Activated CD4-positive, alpha-beta T cell treated with anti-CD3 and anti-CD28 coated beads, Interleukin-2, amount 10 ng/mL, durations not matched to agents 7 days and 5 days (primary cell): Measurements from ENCODE around the gene PRSS21. TPM values are rescaled to one million over a fixed set of nuclear protein-coding genes. Genes with fewer than 3 reads are reported as not detected.

Experiments used
- CTCF ChIA-PET: fragments of 350-600 bp; sonication (Branson Sonifier 250); formaldehyde crosslinking; loops from one replicate; lab custom pipeline; 2021; ENCODE audit warnings: antibody characterized with exemption; lab: Charles Lee
- POLR2A ChIA-PET: fragments of 350-600 bp; sonication (Branson Sonifier 250); formaldehyde crosslinking; loops from one replicate; lab custom pipeline; 2021; ENCODE audit warnings: antibody characterized with exemption; lab: Charles Lee
- DNase-seq: peaks from one replicate; pipeline ENCODE4 v3.0.0-alpha.2; 2020
- H3K27ac Mint-ChIP-seq: one replicate; pipeline ENCODE4 v1.8.0; 2021; ENCODE audit warnings: mild to moderate bottlenecking, moderate library complexity, mixed read lengths
- H3K27me3 Mint-ChIP-seq: one replicate; pipeline ENCODE4 v1.8.0; 2021; ENCODE audit warnings: mixed read lengths
- H3K36me3 Mint-ChIP-seq: one replicate; pipeline ENCODE4 v1.8.0; 2021; ENCODE audit warnings: low read depth, mixed read lengths
- H3K4me1 Mint-ChIP-seq: one replicate; pipeline ENCODE4 v1.8.0; 2021; ENCODE audit warnings: mixed read lengths
- H3K4me3 Mint-ChIP-seq: one replicate; pipeline ENCODE4 v1.8.0; 2021; ENCODE audit warnings: mild to moderate bottlenecking, moderate library complexity, mixed read lengths
- H3K9me3 Mint-ChIP-seq: one replicate; pipeline ENCODE4 v1.8.0; 2021; ENCODE audit warnings: mixed read lengths
- total RNA-seq, 2 experiments: library from RNA; stranded (reverse); gene quantifications; one replicate each; pipeline ENCODE4 v1.2.3, GENCODE V29; 2021

Gene PRSS21
- total RNA-seq, 2 experiments from 2014 or later = 0.27 to 0.67 TPM

- H3K36me3 Mint-ChIP-seq = no peaks in the 10 kb centered on the region
- H3K27me3 Mint-ChIP-seq = peaks cover 4% of the 10 kb centered on the region
- no peak overlapping the region for H3K27ac Mint-ChIP-seq
- no peak for DNase-seq
- no peaks in the 10 kb centered on the region for H3K9me3 Mint-ChIP-seq
- H3K4me3 Mint-ChIP-seq = no peak overlapping the region
- ChIA-PET CTCF (no interaction called here), POLR2A (no interaction called here)
- H3K4me1 Mint-ChIP-seq = no peaks in the 10 kb centered on the region
Observed at GRCh38 chr16:2817340-2818271, 569 bp downstream of the PRSS21 start.

DNA sequence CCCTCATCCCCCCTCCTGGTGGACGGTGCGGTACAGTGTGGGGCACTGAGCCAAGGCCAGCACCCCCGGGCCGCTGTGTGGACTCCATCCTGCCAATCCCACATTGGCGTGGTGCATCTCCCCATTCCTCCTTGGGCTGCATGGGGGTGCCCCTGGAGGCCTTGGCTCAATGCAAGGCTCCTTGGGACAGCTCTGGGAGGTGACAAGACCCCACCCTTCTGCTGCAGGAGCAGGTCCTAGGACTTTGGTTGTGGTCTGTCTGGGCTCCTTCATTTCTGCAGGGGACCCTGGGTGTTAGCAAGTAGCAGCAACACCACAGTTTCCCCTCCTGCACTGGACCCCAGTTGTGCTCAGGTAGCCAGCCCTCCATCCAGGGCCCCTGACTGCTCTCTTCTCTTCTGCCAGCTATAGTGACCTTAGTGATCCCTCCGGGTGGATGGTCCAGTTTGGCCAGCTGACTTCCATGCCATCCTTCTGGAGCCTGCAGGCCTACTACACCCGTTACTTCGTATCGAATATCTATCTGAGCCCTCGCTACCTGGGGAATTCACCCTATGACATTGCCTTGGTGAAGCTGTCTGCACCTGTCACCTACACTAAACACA, 1.3 kb downstream of the PRSS21 start:
- Mint-ChIP-seq H3K9me3 (no peaks in the 10 kb centered on the region), H3K27ac (no peak overlapping the region), H3K4me1 (no peaks in the 10 kb centered on the region), H3K27me3 (peaks cover 4% of the 10 kb centered on the region), H3K4me3 (no peak overlapping the region), H3K36me3 (no peaks in the 10 kb centered on the region)
- POLR2A ChIA-PET = no interaction called here
- DNase-seq = no peak
- CTCF ChIA-PET = no interaction called here

- no peaks in the 10 kb centered on the region for H3K36me3 Mint-ChIP-seq
- CTCF ChIA-PET = no interaction called here
- H3K4me3 Mint-ChIP-seq = no peak overlapping the region
- no peaks in the 10 kb centered on the region for H3K4me1 Mint-ChIP-seq
- H3K27me3 Mint-ChIP-seq = peaks cover 4% of the 10 kb centered on the region
- H3K27ac Mint-ChIP-seq = no peak overlapping the region
- POLR2A ChIA-PET = no interaction called here
- no peaks in the 10 kb centered on the region for H3K9me3 Mint-ChIP-seq
- no peak for DNase-seq
Observed at GRCh38 chr16:2819179-2819938, 2.3 kb downstream of the PRSS21 start.

GRCh38 chr16:2819939-2820835, 3.1 kb downstream of the PRSS21 start:
- Mint-ChIP-seq H3K36me3 (no peaks in the 10 kb centered on the region), H3K4me3 (no peak overlapping the region), H3K27me3 (peaks cover 4% of the 10 kb centered on the region), H3K27ac (no peak overlapping the region), H3K9me3 (no peaks in the 10 kb centered on the region), H3K4me1 (no peaks in the 10 kb centered on the region)
- CTCF ChIA-PET = no interaction called here
- DNase-seq = no peak
- POLR2A ChIA-PET = no interaction called here

- Mint-ChIP-seq H3K36me3 (no peaks in the 10 kb centered on the region), H3K4me3 (no peak overlapping the region), H3K4me1 (no peaks in the 10 kb centered on the region), H3K27me3 (peaks cover 4% of the 10 kb centered on the region), H3K27ac (no peak overlapping the region), H3K9me3 (no peaks in the 10 kb centered on the region)
- no peak for DNase-seq
- POLR2A ChIA-PET = no interaction called here
- CTCF ChIA-PET = no interaction called here
Observed at GRCh38 chr16:2820836-2821486, 3.9 kb downstream of the PRSS21 start.

DNA sequence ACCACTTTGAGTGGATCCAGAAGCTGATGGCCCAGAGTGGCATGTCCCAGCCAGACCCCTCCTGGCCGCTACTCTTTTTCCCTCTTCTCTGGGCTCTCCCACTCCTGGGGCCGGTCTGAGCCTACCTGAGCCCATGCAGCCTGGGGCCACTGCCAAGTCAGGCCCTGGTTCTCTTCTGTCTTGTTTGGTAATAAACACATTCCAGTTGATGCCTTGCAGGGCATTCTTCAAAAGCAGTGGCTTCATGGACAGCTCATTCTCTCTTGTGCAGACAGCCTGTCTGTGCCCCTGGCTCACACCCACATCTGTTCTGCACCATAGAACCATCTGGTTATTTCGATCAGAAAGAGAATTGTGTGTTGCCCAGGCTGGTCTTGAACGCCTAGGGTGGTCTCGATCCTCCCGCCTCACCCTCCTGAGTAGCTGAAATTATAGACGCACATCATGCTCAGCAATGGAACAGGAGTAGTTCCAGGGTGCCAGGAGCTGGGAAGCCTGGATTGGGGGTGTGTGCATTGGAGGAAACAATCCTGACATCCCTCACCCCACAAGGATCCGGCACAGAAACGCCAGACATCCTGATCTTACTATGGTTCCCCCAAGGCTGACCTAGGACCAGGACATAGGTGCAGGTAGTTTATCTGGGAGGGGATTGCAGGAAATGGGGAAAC, 4.6 kb downstream of the PRSS21 start:
- DNase-seq = no peak
- Mint-ChIP-seq H3K9me3 (no peaks in the 10 kb centered on the region), H3K36me3 (no peaks in the 10 kb centered on the region), H3K4me1 (no peaks in the 10 kb centered on the region), H3K4me3 (no peak overlapping the region), H3K27me3 (peaks cover 4% of the 10 kb centered on the region), H3K27ac (no peak overlapping the region)
- POLR2A ChIA-PET = no interaction called here
- CTCF ChIA-PET = interaction anchor here (0.6 kb wide), 1 partner anchor 64 kb away, joined by 3 read pairs; no protein-coding TSS in a partner anchor

DNA sequence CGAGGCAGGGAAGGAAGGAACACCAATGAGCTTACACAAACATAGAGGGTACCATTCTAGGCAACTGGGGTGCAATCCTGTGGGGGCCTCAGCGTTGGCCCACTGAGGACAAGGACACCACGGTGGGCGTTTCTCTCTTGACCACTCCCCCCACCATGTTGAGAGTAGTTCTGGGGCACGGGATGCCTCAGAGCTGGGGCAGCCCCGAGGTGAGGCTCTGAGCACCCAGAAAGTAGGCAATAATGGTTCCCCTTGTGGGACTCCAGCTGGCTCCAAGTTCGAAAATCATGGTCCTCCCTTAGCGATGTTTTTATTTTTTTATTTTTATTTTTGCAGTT, 5.1 kb downstream of the PRSS21 start:
- Mint-ChIP-seq H3K9me3 (no peaks in the 10 kb centered on the region), H3K27ac (no peak overlapping the region), H3K36me3 (no peaks in the 10 kb centered on the region), H3K27me3 (peaks cover 4% of the 10 kb centered on the region), H3K4me1 (no peaks in the 10 kb centered on the region), H3K4me3 (no peak overlapping the region)
- ChIA-PET CTCF (interaction anchor here (0.6 kb wide), 2 partner anchors 65 to 67 kb away, joined by 3 to 6 read pairs; no protein-coding TSS in a partner anchor), POLR2A (no interaction called here)
- no peak for DNase-seq

DNA sequence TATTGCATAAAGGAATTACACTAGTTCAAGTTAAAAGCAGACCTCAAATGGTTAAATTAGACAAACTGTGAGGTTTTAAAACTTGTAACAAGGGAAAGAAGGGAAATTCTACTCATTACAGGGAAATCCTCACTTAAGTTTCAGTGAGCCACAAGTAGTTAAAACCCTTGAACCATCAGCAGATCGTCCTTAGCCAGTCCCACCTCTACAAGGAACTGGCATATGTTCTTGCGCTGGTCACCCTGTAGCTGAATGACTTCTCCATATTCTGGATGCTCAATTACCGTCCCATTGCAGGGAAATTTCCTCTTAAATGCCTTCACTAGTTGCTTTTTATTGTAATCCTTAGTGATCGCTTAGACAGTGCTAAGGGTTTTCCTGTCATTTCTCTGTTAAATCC, 5.5 kb downstream of the PRSS21 start:
- H3K9me3 Mint-ChIP-seq = no peaks in the 10 kb centered on the region
- no peak overlapping the region for H3K4me3 Mint-ChIP-seq
- no peak overlapping the region for H3K27ac Mint-ChIP-seq
- CTCF ChIA-PET = interaction anchor here (0.6 to 1.6 kb wide), 3 partner anchors 46 to 67 kb away, joined by 3 to 6 read pairs (median 5); no protein-coding TSS in a partner anchor
- DNase-seq = no peak
- POLR2A ChIA-PET = no interaction called here
- no peaks in the 10 kb centered on the region for H3K4me1 Mint-ChIP-seq
- H3K27me3 Mint-ChIP-seq = peaks cover 4% of the 10 kb centered on the region
- H3K36me3 Mint-ChIP-seq = no peaks in the 10 kb centered on the region

GRCh38 chr16:2824626-2825025, 7.6 kb downstream of the PRSS21 start:
- ChIA-PET POLR2A (no interaction called here), CTCF (no interaction called here)
- Mint-ChIP-seq H3K9me3 (no peaks in the 10 kb centered on the region), H3K27ac (no peak overlapping the region), H3K4me3 (no peak overlapping the region), H3K4me1 (no peaks in the 10 kb centered on the region), H3K36me3 (no peaks in the 10 kb centered on the region), H3K27me3 (peaks cover 4% of the 10 kb centered on the region)
- DNase-seq = no peak

DNA sequence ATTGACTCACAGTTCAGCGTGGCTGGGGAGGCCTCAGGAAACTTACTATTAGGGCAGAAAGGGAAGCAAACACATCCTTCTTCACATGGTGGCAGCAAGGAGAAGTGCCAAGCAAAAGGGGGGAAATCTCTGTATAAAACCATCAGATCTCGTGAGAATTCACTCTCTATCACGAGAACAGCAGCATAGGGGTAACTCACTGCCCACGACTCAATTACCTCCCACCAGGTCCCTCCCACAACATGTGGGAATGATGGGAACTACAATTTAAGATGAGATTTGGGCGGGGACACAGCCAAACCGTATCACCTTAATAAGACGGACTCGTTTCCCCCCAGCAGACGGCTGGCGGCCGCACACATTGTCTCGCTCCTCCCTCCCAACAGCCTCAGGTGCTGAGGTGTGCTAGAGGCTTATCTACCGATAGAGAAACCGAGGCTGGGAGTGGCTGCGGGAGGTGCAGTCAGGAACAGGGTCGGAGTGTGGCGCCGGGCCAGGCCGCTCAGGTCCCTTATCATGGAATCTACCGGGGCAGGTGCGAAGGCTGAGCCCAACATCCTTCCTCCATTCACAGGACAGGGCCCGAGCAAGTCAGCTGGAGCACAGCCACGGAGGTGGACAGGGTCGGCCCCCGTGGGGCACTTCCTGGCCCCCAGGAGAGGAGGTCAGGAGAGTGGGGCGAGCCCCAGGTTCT, 8.2 kb downstream of the PRSS21 start:
- H3K4me1 Mint-ChIP-seq = no peaks in the 10 kb centered on the region
- H3K4me3 Mint-ChIP-seq = no peak overlapping the region
- H3K27ac Mint-ChIP-seq = no peak overlapping the region
- ChIA-PET POLR2A (no interaction called here), CTCF (interaction anchor here (2.8 kb wide), 1 partner anchor 14 kb away, joined by 9 read pairs; no protein-coding TSS in a partner anchor)
- no peak for DNase-seq
- H3K36me3 Mint-ChIP-seq = no peaks in the 10 kb centered on the region
- H3K9me3 Mint-ChIP-seq = no peaks in the 10 kb centered on the region
- peaks cover 4% of the 10 kb centered on the region for H3K27me3 Mint-ChIP-seq

- no peaks in the 10 kb centered on the region for H3K4me1 Mint-ChIP-seq
- H3K27ac Mint-ChIP-seq = no peak overlapping the region
- POLR2A ChIA-PET = no interaction called here
- peaks cover 4% of the 10 kb centered on the region for H3K27me3 Mint-ChIP-seq
- no peak for DNase-seq
- CTCF ChIA-PET = interaction anchor here (2.8 kb wide), 1 partner anchor 13 kb away, joined by 9 read pairs; no protein-coding TSS in a partner anchor
- no peaks in the 10 kb centered on the region for H3K36me3 Mint-ChIP-seq
- no peaks in the 10 kb centered on the region for H3K9me3 Mint-ChIP-seq
- no peak overlapping the region for H3K4me3 Mint-ChIP-seq
Observed at GRCh38 chr16:2825906-2826305, 8.9 kb downstream of the PRSS21 start.
